ENCODE results near the gene PSMD2.

PSMD2 gene

GRCh38 chr3:184350618-184351017, 51.6 kb downstream of the PSMD2 start:
- DNase-seq (ENCODE audit: insufficient read length, low spot score) (no peak), FAIRE-seq (no peak)
- TF ChIP-seq POU2F2 (IDR thresholded peaks at IDR 0.05; ENCODE audit: low read depth, low read length): no peak
- TF ChIP-seq POLR2A (IDR thresholded peaks at IDR 0.05; ENCODE audit: low read depth, low read length): no peak
- TF ChIP-seq POLR2AphosphoS5 (IDR thresholded peaks at IDR 0.05; ENCODE audit: low read depth, low read length): no peak
- no peak for TF ChIP-seq SPI1 (IDR thresholded peaks at IDR 0.05; ENCODE audit: low read depth, low read length)
- no peak for TF ChIP-seq PAX5 (IDR thresholded peaks at IDR 0.05; ENCODE audit: insufficient read depth, low read length, severe bottlenecking)
- no peak for TF ChIP-seq TAF1 (IDR thresholded peaks at IDR 0.05; ENCODE audit: low read depth, low read length)

GRCh38 chr3:184351511-184352148, 52.6 kb downstream of the PSMD2 start:
- DNase-seq (ENCODE audit: insufficient read length, low spot score) (no peak), FAIRE-seq (no peak)
- no peak for TF ChIP-seq PAX5 (IDR thresholded peaks at IDR 0.05; ENCODE audit: insufficient read depth, low read length, severe bottlenecking)
- no peak for TF ChIP-seq TAF1 (IDR thresholded peaks at IDR 0.05; ENCODE audit: low read depth, low read length)
- no peak for TF ChIP-seq SPI1 (IDR thresholded peaks at IDR 0.05; ENCODE audit: low read depth, low read length)
- TF ChIP-seq POLR2AphosphoS5 (IDR thresholded peaks at IDR 0.05; ENCODE audit: low read depth, low read length): no peak
- TF ChIP-seq POU2F2 (IDR thresholded peaks at IDR 0.05; ENCODE audit: low read depth, low read length): no peak
- no peak for TF ChIP-seq POLR2A (IDR thresholded peaks at IDR 0.05; ENCODE audit: low read depth, low read length)

GRCh38 chr3:184352149-184352785, 53.2 kb downstream of the PSMD2 start:
- no peak for DNase-seq (ENCODE audit: insufficient read length, low spot score)
- TF ChIP-seq POU2F2 (IDR thresholded peaks at IDR 0.05; ENCODE audit: low read depth, low read length) (no peak), PAX5 (IDR thresholded peaks at IDR 0.05; ENCODE audit: insufficient read depth, low read length, severe bottlenecking) (no peak), TAF1 (IDR thresholded peaks at IDR 0.05; ENCODE audit: low read depth, low read length) (no peak), POLR2AphosphoS5 (IDR thresholded peaks at IDR 0.05; ENCODE audit: low read depth, low read length) (no peak), POLR2A (IDR thresholded peaks at IDR 0.05; ENCODE audit: low read depth, low read length) (no peak), SPI1 (IDR thresholded peaks at IDR 0.05; ENCODE audit: low read depth, low read length) (no peak)
- no peak for FAIRE-seq

GRCh38 chr3:184352897-184353545, 54.0 kb downstream of the PSMD2 start:
- DNase-seq (ENCODE audit: insufficient read length, low spot score) (no peak), FAIRE-seq (no peak)
- TF ChIP-seq POLR2A (IDR thresholded peaks at IDR 0.05; ENCODE audit: low read depth, low read length): no peak
- no peak for TF ChIP-seq TAF1 (IDR thresholded peaks at IDR 0.05; ENCODE audit: low read depth, low read length)
- no peak for TF ChIP-seq SPI1 (IDR thresholded peaks at IDR 0.05; ENCODE audit: low read depth, low read length)
- no peak for TF ChIP-seq PAX5 (IDR thresholded peaks at IDR 0.05; ENCODE audit: insufficient read depth, low read length, severe bottlenecking)
- TF ChIP-seq POLR2AphosphoS5 (IDR thresholded peaks at IDR 0.05; ENCODE audit: low read depth, low read length): no peak
- TF ChIP-seq POU2F2 (IDR thresholded peaks at IDR 0.05; ENCODE audit: low read depth, low read length): no peak

GRCh38 chr3:184353546-184353941, 54.5 kb downstream of the PSMD2 start:
- FAIRE-seq: no peak
- DNase-seq (ENCODE audit: insufficient read length, low spot score): no peak
- no peak for TF ChIP-seq SPI1 (IDR thresholded peaks at IDR 0.05; ENCODE audit: low read depth, low read length)
- no peak for TF ChIP-seq POU2F2 (IDR thresholded peaks at IDR 0.05; ENCODE audit: low read depth, low read length)
- TF ChIP-seq POLR2A (IDR thresholded peaks at IDR 0.05; ENCODE audit: low read depth, low read length): no peak
- no peak for TF ChIP-seq TAF1 (IDR thresholded peaks at IDR 0.05; ENCODE audit: low read depth, low read length)
- TF ChIP-seq POLR2AphosphoS5 (IDR thresholded peaks at IDR 0.05; ENCODE audit: low read depth, low read length): no peak
- no peak for TF ChIP-seq PAX5 (IDR thresholded peaks at IDR 0.05; ENCODE audit: insufficient read depth, low read length, severe bottlenecking)

- FAIRE-seq (peak; percentile 35), DNase-seq (ENCODE audit: insufficient read length, low spot score) (peak; percentile 71)
- TF ChIP-seq POLR2A (IDR thresholded peaks at IDR 0.05; ENCODE audit: low read depth, low read length): no peak
- TF ChIP-seq PAX5 (IDR thresholded peaks at IDR 0.05; ENCODE audit: insufficient read depth, low read length, severe bottlenecking): no peak
- no peak for TF ChIP-seq SPI1 (IDR thresholded peaks at IDR 0.05; ENCODE audit: low read depth, low read length)
These were observed 55.2 kb downstream of the PSMD2 start for GRCh38 chr3:184354121-184354728.

- TF ChIP-seq TAF1 (IDR thresholded peaks at IDR 0.05; ENCODE audit: low read depth, low read length) (no peak), SPI1 (IDR thresholded peaks at IDR 0.05; ENCODE audit: low read depth, low read length) (no peak), PAX5 (IDR thresholded peaks at IDR 0.05; ENCODE audit: insufficient read depth, low read length, severe bottlenecking) (no peak), POU2F2 (IDR thresholded peaks at IDR 0.05; ENCODE audit: low read depth, low read length) (no peak)
- no peak for FAIRE-seq
- no peak for DNase-seq (ENCODE audit: insufficient read length, low spot score)
These were observed 55.7 kb downstream of the PSMD2 start for GRCh38 chr3:184354754-184355153.

GRCh38 chr3:184355261-184356040, 56.4 kb downstream of the PSMD2 start:
- FAIRE-seq: no peak
- TF ChIP-seq POU2F2 (IDR thresholded peaks at IDR 0.05; ENCODE audit: low read depth, low read length): no peak
- TF ChIP-seq SPI1 (IDR thresholded peaks at IDR 0.05; ENCODE audit: low read depth, low read length): no peak
- no peak for TF ChIP-seq PAX5 (IDR thresholded peaks at IDR 0.05; ENCODE audit: insufficient read depth, low read length, severe bottlenecking)
- DNase-seq (ENCODE audit: insufficient read length, low spot score): no peak

All from GM12891 (cell line).